IMR-90 (cell line): ENCODE measurements around the gene CST9L.

ENCODE experiments used
- CTCF ChIP-seq: conservative IDR thresholded peaks from 2 replicates; pipeline ENCODE4 v1.5.1; 2012; ENCODE audit warnings: mild to moderate bottlenecking, low read depth, low read length, improper control_type of control experiment
- MAZ ChIP-seq: IDR thresholded peaks from 2 replicates; pipeline ENCODE4 v1.6.1; 2012; ENCODE audit warnings: low read depth, mild to moderate bottlenecking, low read length, improper control_type of control experiment, moderate library complexity, borderline replicate concordance
- POLR2A ChIP-seq: IDR thresholded peaks from 2 replicates; pipeline ENCODE4 v1.6.1; 2012; ENCODE audit warnings: mild to moderate bottlenecking, low read depth, low read length
- RAD21 ChIP-seq: IDR thresholded peaks from 2 replicates; pipeline ENCODE4 v1.6.1; 2012; ENCODE audit warnings: low read length, improper control_type of control experiment
- TF ChIP-seq, protein P1 (sequence below): fragments of 150-350 bp; IDR thresholded peaks from 2 replicates; pipeline ENCODE4 v1.6.1; 2016; ENCODE audit warnings: low read depth, mild to moderate bottlenecking, low read length, moderate library complexity, borderline replicate concordance

- TF ChIP-seq CTCF = no peak
- no peak for TF ChIP-seq RAD21
- TF ChIP-seq MAZ = no peak
- TF ChIP-seq, protein P1, sequence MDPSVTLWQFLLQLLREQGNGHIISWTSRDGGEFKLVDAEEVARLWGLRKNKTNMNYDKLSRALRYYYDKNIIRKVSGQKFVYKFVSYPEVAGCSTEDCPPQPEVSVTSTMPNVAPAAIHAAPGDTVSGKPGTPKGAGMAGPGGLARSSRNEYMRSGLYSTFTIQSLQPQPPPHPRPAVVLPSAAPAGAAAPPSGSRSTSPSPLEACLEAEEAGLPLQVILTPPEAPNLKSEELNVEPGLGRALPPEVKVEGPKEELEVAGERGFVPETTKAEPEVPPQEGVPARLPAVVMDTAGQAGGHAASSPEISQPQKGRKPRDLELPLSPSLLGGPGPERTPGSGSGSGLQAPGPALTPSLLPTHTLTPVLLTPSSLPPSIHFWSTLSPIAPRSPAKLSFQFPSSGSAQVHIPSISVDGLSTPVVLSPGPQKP = no peak
- no peak for TF ChIP-seq POLR2A
Measured at GRCh38 chr20:23542801-23543200, 25.5 kb downstream of the CST9L start.
